ENCODE data around the gene HAGHL. TPM values are rescaled to one million over a fixed set of nuclear protein-coding genes. Genes with fewer than 3 reads are reported as not detected.

Gene HAGHL
- polyA plus RNA-seq, 1 experiment, result 7.0 TPM

DNA sequence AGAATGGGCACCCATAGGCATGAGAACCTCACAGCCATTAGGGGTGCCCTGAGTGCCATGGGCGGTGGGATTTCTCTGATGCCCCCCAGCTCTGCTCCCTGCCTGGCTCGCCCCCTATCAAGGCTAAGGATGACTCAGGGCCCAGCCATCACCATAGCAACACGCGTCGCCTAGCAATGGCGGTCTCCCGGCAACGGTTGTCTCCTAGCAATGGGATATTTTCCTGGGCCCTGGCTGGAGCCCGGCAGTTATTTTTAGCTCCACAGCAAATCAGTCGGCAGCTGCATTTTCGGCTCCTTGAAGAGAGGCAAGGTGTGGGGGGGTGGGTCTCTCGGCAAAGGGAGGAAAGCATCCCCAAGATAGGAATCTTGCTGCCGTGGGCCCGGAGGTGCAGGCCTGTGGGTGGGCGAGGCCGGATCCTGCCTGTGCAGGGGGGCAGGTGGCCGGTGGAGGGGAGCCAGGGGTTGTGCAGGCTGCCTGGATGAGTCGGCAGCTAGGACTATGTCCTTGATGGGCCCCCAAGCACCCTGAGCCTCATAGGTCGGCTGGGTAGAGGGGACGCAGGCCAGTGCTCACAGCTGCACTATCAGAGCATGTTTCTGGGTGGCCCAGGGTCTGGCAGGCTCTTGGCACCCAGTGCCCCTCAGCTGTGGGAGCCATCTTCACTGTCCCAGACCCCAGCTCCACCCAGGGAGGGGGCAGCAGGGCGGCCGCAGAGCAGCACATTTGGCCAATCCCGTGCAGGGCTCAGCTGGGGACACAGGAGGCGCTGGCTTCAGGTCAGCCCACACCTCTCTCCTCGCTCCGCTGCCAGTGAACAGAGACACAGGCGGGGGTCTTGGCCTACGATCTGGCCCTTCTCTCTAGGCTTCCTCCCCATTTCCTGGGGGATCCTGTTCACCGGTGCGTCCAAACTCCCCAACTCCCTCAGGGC is 17.1 kb upstream of the HAGHL start:
- Histone ChIP-seq H3K4me3 (ENCODE audit: low read depth, low read length) (no peak overlapping the region), H3K27me3 (ENCODE audit: control insufficient read depth, insufficient read depth, low read length) (peaks cover 17% of the 10 kb centered on the region), H3K36me3 (ENCODE audit: control insufficient read depth, insufficient read depth, low read length) (no peaks in the 10 kb centered on the region)
- ChIA-PET CTCF (interaction anchor here (1.1 to 5.2 kb wide), 9 partner anchors 13 to 377 kb away, joined by 3 to 47 read pairs (median 4); partner anchors contain the start of genes CCDC78, CHTF18, JMJD8 and RPUSD1), POLR2A (no interaction called here)
- no peak for DNase-seq (ENCODE audit: low read depth)
- TF ChIP-seq, protein P1, sequence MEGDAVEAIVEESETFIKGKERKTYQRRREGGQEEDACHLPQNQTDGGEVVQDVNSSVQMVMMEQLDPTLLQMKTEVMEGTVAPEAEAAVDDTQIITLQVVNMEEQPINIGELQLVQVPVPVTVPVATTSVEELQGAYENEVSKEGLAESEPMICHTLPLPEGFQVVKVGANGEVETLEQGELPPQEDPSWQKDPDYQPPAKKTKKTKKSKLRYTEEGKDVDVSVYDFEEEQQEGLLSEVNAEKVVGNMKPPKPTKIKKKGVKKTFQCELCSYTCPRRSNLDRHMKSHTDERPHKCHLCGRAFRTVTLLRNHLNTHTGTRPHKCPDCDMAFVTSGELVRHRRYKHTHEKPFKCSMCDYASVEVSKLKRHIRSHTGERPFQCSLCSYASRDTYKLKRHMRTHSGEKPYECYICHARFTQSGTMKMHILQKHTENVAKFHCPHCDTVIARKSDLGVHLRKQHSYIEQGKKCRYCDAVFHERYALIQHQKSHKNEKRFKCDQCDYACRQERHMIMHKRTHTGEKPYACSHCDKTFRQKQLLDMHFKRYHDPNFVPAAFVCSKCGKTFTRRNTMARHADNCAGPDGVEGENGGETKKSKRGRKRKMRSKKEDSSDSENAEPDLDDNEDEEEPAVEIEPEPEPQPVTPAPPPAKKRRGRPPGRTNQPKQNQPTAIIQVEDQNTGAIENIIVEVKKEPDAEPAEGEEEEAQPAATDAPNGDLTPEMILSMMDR (IDR thresholded peaks at IDR 0.05; ENCODE audit: insufficient read depth, low read depth, low read length), result 0 out of 2 replicates have a peak, but pooled peaks have one; percentile 5

DNA sequence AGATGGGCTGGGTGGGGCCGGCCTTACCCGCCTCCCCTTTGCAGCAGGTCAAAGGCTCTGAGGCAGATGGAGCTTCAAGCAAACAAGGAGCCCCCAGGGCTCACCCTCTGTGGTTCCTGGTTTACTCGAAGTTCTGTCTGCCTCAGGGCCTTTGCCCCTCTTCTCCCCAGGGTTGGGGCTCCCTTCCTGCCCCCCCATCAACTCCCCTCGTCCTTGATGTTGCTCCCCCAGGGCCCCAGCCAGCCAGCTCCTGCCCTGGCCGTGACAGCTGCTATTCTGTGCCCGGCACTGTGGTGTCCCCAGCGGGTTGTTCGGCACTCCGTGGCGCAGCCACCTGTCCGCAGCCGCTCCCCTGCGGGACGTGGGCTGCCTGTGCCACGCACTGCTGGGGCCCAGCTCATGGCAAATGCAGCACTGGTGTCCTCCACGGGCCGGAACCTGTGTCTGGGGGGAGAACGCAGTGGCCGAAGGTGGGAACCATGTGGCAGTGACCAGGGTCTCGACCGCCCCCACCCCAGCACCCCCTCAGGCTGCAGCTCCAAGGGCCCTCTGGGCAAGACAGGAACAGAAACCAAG is 16.3 kb upstream of the HAGHL start:
- CTCF ChIA-PET, result interaction anchor here (0.6 to 5.2 kb wide), 12 partner anchors 12 to 391 kb away, joined by 3 to 47 read pairs (median 4); partner anchors contain the start of genes CCDC78, CHTF18, JMJD8 and RPUSD1
- Histone ChIP-seq H3K4me3 (ENCODE audit: low read depth, low read length) (no peak overlapping the region), H3K36me3 (ENCODE audit: control insufficient read depth, insufficient read depth, low read length) (no peaks in the 10 kb centered on the region), H3K27me3 (ENCODE audit: control insufficient read depth, insufficient read depth, low read length) (peaks cover 17% of the 10 kb centered on the region)
- POLR2A ChIA-PET, result no interaction called here
- TF ChIP-seq, protein P1 (IDR thresholded peaks at IDR 0.05; ENCODE audit: insufficient read depth, low read depth, low read length), result no peak
- no peak for DNase-seq (ENCODE audit: low read depth)

DNA sequence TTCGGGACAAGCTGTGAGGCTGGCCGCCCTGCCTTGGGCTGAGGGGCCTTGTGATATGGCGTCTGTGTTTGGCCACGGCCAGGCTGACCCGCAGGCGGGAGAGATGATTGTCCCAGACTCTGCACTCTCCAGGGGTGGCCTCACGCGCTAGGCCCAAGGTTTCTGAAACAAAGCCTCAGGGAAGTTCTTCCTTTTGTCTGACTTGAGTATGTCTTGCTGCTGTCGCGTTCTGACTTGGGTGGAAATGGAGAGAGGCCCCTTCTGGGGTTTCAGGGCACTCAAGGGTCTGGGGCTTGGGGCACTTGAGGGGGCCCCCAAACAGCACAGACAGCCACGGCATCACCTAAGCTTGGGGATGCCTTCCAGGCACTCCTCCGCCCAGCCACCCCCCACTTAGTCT is 15.8 kb upstream of the HAGHL start:
- peaks cover 17% of the 10 kb centered on the region for H3K27me3 ChIP-seq (ENCODE audit: control insufficient read depth, insufficient read depth, low read length)
- POLR2A ChIA-PET, result no interaction called here
- CTCF ChIA-PET, result interaction anchor here (0.6 to 5.2 kb wide), 10 partner anchors 12 to 390 kb away, joined by 3 to 47 read pairs (median 4); partner anchors contain the start of genes CCDC78, CHTF18 and RPUSD1
- DNase-seq (ENCODE audit: low read depth), result no peak
- TF ChIP-seq, protein P1 (IDR thresholded peaks at IDR 0.05; ENCODE audit: insufficient read depth, low read depth, low read length), result no peak
- no peak overlapping the region for H3K4me3 ChIP-seq (ENCODE audit: low read depth, low read length)
- H3K36me3 ChIP-seq (ENCODE audit: control insufficient read depth, insufficient read depth, low read length), result no peaks in the 10 kb centered on the region

DNA sequence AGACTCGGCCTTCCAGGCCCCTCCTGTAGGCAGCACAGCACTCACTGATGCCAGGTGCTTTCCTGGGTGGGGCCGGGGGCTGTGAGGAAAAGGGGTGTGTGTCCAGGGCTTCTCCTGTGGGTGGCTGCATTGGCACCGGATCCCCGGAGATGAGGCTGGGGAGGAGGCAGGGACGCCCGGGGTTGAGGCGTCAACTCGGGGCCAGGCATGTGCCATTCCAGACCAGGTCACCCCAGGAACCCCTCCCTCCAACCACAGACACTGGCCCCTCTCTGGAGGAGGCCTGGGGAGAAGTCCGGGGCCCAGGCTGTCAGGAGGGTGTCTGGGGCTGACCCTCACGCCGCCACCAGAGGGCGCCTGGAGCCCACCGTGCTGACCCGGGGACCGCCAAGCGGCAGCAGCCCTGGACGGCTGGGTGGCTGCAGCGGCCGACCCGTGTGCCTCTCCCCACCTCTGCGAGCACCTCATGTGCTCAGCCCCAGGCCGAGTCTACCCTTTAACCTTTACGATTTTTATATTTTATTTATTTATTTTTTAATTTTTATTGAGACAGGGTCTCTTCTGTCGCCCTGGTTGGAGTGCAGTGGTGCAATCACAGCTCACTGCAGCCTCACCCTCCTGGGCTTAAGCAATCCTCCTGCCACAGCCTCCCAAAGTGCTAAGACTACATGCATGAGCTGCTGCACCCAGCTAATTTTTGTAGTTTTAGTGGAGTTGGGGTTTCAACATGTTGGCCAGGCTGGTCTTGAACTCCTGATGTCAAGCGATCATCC is 15.2 kb upstream of the HAGHL start:
- DNase-seq (ENCODE audit: low read depth), result no peak
- H3K4me3 ChIP-seq (ENCODE audit: low read depth, low read length), result no peak overlapping the region
- ChIA-PET CTCF (interaction anchor here (0.6 to 5.5 kb wide), 35 partner anchors 8 to 494 kb away, joined by 3 to 120 read pairs (median 4); partner anchors contain the start of genes ANTKMT, CCDC78, CHTF18 and HAGHL), POLR2A (no interaction called here)
- H3K27me3 ChIP-seq (ENCODE audit: control insufficient read depth, insufficient read depth, low read length), result peaks cover 14% of the 10 kb centered on the region
- H3K36me3 ChIP-seq (ENCODE audit: control insufficient read depth, insufficient read depth, low read length), result no peaks in the 10 kb centered on the region
- TF ChIP-seq, protein P1 (IDR thresholded peaks at IDR 0.05; ENCODE audit: insufficient read depth, low read depth, low read length), result peak; percentile 93

All from BJ (cell line).